C4-2B (cell line): Measurements from ENCODE around the gene COL4A2.

Experiments
- ZFX ChIP-seq: fragments of 450-650 bp; IDR thresholded peaks from 2 replicates; pipeline ENCODE4 v1.6.1; 2017
- TF ChIP-seq, protein P1 (sequence below): fragments of 450-650 bp; conservative IDR thresholded peaks from 2 replicates; pipeline ENCODE4 v1.5.1; 2017; ENCODE audit warnings: mild to moderate bottlenecking

DNA sequence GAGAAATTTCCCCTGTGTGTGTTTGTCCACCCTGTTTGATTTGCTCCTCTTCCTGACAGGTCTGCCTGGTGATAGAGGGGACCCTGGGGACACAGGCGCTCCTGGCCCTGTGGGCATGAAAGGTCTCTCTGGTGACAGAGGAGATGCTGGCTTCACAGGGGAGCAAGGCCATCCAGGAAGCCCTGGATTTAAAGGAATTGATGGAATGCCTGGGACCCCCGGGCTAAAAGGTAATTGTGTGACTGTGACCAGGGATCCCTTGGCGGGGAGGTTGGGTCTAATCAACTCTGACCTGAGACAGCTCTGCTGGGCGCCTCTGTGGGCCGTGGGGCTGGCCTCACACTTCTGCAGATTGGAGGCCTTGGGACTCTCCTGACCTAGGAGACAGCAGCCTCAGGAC is 173.1 kb downstream of the COL4A2 start:
- TF ChIP-seq, protein P1, sequence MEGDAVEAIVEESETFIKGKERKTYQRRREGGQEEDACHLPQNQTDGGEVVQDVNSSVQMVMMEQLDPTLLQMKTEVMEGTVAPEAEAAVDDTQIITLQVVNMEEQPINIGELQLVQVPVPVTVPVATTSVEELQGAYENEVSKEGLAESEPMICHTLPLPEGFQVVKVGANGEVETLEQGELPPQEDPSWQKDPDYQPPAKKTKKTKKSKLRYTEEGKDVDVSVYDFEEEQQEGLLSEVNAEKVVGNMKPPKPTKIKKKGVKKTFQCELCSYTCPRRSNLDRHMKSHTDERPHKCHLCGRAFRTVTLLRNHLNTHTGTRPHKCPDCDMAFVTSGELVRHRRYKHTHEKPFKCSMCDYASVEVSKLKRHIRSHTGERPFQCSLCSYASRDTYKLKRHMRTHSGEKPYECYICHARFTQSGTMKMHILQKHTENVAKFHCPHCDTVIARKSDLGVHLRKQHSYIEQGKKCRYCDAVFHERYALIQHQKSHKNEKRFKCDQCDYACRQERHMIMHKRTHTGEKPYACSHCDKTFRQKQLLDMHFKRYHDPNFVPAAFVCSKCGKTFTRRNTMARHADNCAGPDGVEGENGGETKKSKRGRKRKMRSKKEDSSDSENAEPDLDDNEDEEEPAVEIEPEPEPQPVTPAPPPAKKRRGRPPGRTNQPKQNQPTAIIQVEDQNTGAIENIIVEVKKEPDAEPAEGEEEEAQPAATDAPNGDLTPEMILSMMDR, result no peak
- TF ChIP-seq ZFX, result no peak
